ENCODE measurements around the gene TRIM24. TPM values are rescaled to one million over a fixed set of nuclear protein-coding genes. Genes with fewer than 3 reads are reported as not detected.
"Not testable (repeated sequence)": the region's sequence is repeated elsewhere in the genome, so short reads cannot be mapped to it uniquely, and the experiment has no call there.

TRIM24 gene
- total and polyA plus RNA-seq, 2 experiments from 2014 or later: 3.4 to 7.5 TPM

DNA sequence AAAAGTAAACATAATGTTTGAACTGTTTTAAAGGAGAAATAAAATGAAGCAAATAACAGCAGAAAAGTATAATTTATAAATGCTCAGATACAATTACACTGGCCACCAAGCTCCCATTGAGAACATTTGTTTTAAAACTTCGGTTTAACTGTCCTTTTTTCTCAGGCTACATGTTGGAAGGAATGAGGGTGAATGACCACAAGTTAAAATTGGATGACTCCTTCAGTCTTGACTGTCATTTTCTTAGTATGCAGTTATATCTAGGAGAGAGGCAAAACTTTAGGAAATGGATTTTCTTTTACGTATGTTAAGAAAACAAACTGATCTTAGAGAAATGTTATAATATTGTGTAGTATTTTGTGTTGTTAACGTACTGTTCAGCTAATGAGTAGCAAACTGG, 5.0 kb downstream of the TRIM24 start:
- Histone ChIP-seq H3K9me3 (ENCODE audit: low read depth) (no peaks in the 10 kb centered on the region), H3K27ac (no peak overlapping the region), H2AFZ (no peak overlapping the region), H4K20me1 (ENCODE audit: insufficient read depth) (no peaks in the 10 kb centered on the region), H3K36me3 (ENCODE audit: low read depth) (no peaks in the 10 kb centered on the region), H3K4me1 (ENCODE audit: insufficient read depth) (peaks cover 6% of the 10 kb centered on the region; the same call in 1 of the 2 replicates), H3K9ac (no peak overlapping the region), H3K4me2 (ENCODE audit: unreplicated experiment) (no peak overlapping the region), H3K9me2 (ENCODE audit: insufficient read depth) (no peaks in the 10 kb centered on the region), H3K79me2 (ENCODE audit: insufficient read depth) (peaks cover 86% of the 10 kb centered on the region), H3K27me3 (replicated peaks; ENCODE audit: insufficient read depth) (no peaks in the 10 kb centered on the region), H3K4me3 (no peak overlapping the region), H3F3A (ENCODE audit: insufficient read depth) (peaks cover 5% of the 10 kb centered on the region)
- DNase-seq: no peak
- TF ChIP-seq EZH2phosphoT487 (IDR thresholded peaks at IDR 0.05; ENCODE audit: insufficient read depth, low read depth): no peak
- no peak for TF ChIP-seq EZH2 (IDR thresholded peaks at IDR 0.05; ENCODE audit: insufficient read depth, poor library complexity, severe bottlenecking)
- 86 to 92% methylated on average over 3 of the region's 3 CpGs for WGBS, 2 experiments (ENCODE audit: low coverage in 1 of 2, low lambda C conversion rate in 2 of 2, missing lambda C conversion rate in 2 of 2)
- in situ Hi-C loops (cut with MboI): no loop called here

DNA sequence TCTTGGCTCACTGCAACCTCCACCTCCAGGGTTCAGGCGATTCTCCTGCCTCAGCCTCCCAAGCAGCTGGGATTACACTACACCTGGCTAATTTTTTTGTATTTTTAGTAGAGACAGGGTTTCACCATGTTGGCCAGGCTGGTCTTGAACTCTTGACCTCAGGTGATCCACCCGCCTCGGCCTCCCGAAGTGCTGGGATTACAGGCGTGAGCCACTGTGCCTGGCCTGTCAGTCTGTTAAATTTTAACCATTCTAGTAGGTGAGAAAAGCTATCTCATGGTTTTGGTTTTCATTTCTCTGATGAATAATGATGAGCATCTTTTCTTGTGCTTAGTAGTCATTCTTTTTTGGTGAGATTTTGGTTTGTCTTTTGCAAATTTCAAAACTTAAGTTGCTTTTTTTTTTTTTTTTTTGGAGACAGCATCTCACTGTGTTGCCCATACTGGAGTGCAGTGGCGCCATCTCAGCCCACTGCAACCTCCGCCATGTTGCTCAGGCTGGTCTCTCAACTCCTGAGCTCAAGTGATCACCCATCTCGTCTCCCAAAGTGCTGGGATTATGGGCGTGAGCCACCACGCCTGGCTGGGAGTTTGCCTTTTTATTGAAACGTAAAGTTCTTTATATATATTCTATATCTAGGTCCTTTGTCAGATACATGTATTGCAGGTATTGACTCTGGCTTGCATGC, 6.2 kb downstream of the TRIM24 start:
- H4K20me1 ChIP-seq (ENCODE audit: insufficient read depth): not testable (repeated sequence)

DNA sequence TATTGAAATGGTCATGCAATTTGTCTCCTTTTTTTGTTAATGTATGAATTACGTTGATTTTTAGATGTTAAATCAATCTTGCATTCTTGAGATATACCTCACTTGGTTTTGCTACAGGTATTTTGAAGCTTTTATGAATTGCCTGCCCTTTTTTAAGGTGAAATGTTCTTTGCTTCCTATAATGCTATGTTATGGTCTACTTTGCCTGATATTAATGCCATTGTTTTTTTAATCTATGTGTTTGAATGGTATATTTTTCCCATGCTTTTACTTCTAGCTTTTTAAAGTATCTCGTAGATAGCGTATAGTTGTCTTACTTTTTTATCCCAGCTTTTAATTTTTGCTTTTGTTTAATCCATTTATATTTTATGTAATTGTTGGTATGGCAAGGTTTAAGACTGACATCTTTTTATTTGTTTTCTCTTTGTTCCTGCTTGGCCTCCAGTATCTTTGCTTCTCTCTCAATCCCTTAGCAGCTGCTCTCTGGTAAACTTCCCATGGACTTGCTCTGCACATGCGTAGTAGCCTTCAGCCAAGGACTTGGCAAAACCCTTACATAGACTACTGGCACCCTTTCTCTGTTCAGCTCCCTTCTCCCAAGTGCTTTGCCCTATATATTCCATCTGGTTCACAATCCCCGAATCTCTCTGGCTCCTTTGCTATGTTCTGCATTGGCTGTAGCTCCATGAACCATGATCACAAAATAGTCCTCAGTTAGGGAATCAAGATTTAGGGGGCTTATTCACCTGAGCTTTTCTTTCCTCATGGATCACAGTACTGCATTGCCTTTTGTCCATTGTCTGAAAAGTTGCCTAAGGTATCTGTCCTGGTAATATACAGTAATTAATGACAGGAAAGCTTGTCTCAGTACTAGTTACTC, 8.4 kb downstream of the TRIM24 start:
- in situ Hi-C loops (cut with MboI): no loop called here
- no peak for DNase-seq

More for the DNA sequence above, 6.2 kb downstream of the TRIM24 start:
- H3K9me2 ChIP-seq (ENCODE audit: insufficient read depth); H3F3A ChIP-seq (ENCODE audit: insufficient read depth); H3K27me3 ChIP-seq (replicated peaks; ENCODE audit: insufficient read depth); H3K9ac ChIP-seq; H3K27ac ChIP-seq; H2AFZ ChIP-seq; H3K36me3 ChIP-seq (ENCODE audit: low read depth); H3K4me3 ChIP-seq; in situ Hi-C loops (cut with MboI); H3K9me3 ChIP-seq (ENCODE audit: low read depth); DNase-seq; H3K4me1 ChIP-seq (ENCODE audit: insufficient read depth); H3K4me2 ChIP-seq (ENCODE audit: unreplicated experiment): not testable (repeated sequence)
- WGBS, 2 experiments (ENCODE audit: low coverage in 1 of 2, low lambda C conversion rate in 2 of 2, missing lambda C conversion rate in 2 of 2): 95 to 97% methylated on average over 11 of the region's 11 CpGs
- H3K79me2 ChIP-seq (ENCODE audit: insufficient read depth): peaks cover 98% of the 10 kb centered on the region

DNA sequence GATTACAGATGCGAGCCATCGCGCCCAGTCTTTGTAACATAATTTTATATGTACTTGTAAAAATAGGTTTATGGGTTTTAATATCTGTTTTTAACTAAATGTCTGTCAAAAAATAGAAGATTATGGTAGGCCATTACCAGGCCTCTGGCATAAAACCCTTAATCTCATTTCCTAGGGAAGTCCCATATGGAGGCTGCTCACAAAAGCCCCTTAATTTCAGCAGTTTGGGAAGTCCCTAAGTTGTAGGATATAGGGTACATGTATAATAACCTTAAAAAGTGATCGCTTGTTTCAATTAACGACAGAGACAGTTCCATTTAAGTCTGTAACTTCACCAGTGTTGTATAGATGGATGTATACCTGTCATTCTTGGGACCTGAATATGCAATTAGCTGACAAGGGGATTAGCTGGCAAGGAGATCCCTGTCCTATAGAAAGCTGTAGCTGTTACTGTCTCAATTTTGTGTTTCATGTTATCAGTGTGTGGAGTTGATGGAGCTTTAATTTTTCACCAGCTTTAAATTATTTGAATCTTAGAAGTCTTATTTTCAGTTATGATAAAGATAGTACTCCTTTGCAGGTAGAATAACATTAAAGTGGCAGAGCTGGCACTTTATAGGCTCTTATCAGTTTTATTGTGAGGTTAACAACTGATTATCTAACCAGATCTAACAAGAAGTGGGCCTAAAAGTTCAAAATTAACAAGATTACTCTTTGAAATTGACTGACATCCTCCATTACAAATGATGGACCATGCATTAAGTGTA, 10.5 kb downstream of the TRIM24 start:
- H3K4me1 ChIP-seq (ENCODE audit: insufficient read depth): no peaks in the 10 kb centered on the region
- no peak overlapping the region for H2AFZ ChIP-seq
- H3K27me3 ChIP-seq (replicated peaks; ENCODE audit: insufficient read depth): no peaks in the 10 kb centered on the region
- TF ChIP-seq EZH2 (IDR thresholded peaks at IDR 0.05; ENCODE audit: insufficient read depth, poor library complexity, severe bottlenecking) (no peak), EZH2phosphoT487 (IDR thresholded peaks at IDR 0.05; ENCODE audit: insufficient read depth, low read depth) (no peak)
- H3K27ac ChIP-seq: no peak overlapping the region
- in situ Hi-C loops (cut with MboI): no loop called here
- no peaks in the 10 kb centered on the region for H3K36me3 ChIP-seq (ENCODE audit: low read depth)
- no peak overlapping the region for H3K4me3 ChIP-seq
- no peak overlapping the region for H3K4me2 ChIP-seq (ENCODE audit: unreplicated experiment)
- H3K9me2 ChIP-seq (ENCODE audit: insufficient read depth): no peaks in the 10 kb centered on the region
- peaks cover 99% of the 10 kb centered on the region for H3K79me2 ChIP-seq (ENCODE audit: insufficient read depth)
- WGBS, 2 experiments (ENCODE audit: low coverage in 1 of 2, low lambda C conversion rate in 2 of 2, missing lambda C conversion rate in 2 of 2): 97 to 99% methylated on average over 5 of the region's 5 CpGs
- no peaks in the 10 kb centered on the region for H3F3A ChIP-seq (ENCODE audit: insufficient read depth)
- DNase-seq: no peak
- H4K20me1 ChIP-seq (ENCODE audit: insufficient read depth): no peaks in the 10 kb centered on the region
- no peaks in the 10 kb centered on the region for H3K9me3 ChIP-seq (ENCODE audit: low read depth)
- no peak overlapping the region for H3K9ac ChIP-seq

More for the DNA sequence above, 8.4 kb downstream of the TRIM24 start:
- TF ChIP-seq EZH2phosphoT487 (IDR thresholded peaks at IDR 0.05; ENCODE audit: insufficient read depth, low read depth): no peak
- TF ChIP-seq EZH2 (IDR thresholded peaks at IDR 0.05; ENCODE audit: insufficient read depth, poor library complexity, severe bottlenecking): no peak
- Histone ChIP-seq H4K20me1 (ENCODE audit: insufficient read depth) (no peaks in the 10 kb centered on the region), H2AFZ (no peak overlapping the region), H3K4me2 (ENCODE audit: unreplicated experiment) (no peak overlapping the region), H3K9me2 (ENCODE audit: insufficient read depth) (no peaks in the 10 kb centered on the region), H3K4me1 (ENCODE audit: insufficient read depth) (no peaks in the 10 kb centered on the region), H3K79me2 (ENCODE audit: insufficient read depth) (peaks cover 99% of the 10 kb centered on the region), H3K36me3 (ENCODE audit: low read depth) (no peaks in the 10 kb centered on the region), H3K27me3 (replicated peaks; ENCODE audit: insufficient read depth) (no peaks in the 10 kb centered on the region), H3K4me3 (no peak overlapping the region), H3K9ac (no peak overlapping the region), H3K9me3 (ENCODE audit: low read depth) (no peaks in the 10 kb centered on the region), H3F3A (ENCODE audit: insufficient read depth) (no peaks in the 10 kb centered on the region), H3K27ac (no peak overlapping the region)
- 77 to 86% methylated on average over 5 of the region's 5 CpGs for WGBS, 2 experiments (ENCODE audit: low coverage in 1 of 2, low lambda C conversion rate in 2 of 2, missing lambda C conversion rate in 2 of 2)

Measured in GM23248 (cell line).